ENCODE results near the gene LELP1.

DNA sequence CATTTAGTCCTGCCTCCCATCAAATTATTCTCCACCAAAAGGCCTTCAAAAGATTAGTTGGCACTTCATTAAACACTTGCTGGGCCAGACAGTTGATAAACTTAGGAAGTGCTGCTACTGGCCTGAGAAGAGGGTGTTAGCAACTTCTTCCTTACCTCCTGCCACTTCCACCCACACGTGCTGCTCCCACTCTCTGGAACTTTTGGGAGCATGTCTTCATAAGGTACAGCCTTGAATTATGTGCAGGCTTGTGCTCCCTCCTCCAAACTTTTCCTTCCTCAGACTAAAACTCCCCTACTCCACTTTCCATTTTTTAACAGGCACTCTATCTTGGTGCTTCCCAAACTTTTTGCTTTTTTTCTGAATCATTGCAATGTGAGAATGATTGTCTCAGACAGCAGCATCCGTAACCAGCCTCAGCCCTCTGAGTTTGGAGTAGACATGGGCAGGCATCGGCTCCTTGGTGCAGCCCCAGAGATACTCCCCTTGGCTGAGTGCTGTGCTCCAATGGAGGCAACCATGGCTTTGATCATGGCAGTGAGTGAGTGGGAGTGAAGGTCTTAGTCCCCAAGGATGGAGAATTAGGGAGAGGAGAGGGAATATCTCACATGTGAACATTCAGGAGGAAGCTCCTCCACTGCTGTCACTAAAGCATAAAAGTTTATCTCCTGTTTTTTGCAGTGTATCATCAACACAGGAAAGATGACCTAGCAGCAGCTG, 8.7 kb upstream of the LELP1 start:
- TF ChIP-seq, protein P1, sequence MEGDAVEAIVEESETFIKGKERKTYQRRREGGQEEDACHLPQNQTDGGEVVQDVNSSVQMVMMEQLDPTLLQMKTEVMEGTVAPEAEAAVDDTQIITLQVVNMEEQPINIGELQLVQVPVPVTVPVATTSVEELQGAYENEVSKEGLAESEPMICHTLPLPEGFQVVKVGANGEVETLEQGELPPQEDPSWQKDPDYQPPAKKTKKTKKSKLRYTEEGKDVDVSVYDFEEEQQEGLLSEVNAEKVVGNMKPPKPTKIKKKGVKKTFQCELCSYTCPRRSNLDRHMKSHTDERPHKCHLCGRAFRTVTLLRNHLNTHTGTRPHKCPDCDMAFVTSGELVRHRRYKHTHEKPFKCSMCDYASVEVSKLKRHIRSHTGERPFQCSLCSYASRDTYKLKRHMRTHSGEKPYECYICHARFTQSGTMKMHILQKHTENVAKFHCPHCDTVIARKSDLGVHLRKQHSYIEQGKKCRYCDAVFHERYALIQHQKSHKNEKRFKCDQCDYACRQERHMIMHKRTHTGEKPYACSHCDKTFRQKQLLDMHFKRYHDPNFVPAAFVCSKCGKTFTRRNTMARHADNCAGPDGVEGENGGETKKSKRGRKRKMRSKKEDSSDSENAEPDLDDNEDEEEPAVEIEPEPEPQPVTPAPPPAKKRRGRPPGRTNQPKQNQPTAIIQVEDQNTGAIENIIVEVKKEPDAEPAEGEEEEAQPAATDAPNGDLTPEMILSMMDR (IDR thresholded peaks at IDR 0.05; ENCODE audit: borderline replicate concordance, extremely low read depth, low read length, poor library complexity, severe bottlenecking) = no peak
- no peak for TF ChIP-seq EZH2 (IDR thresholded peaks at IDR 0.05; ENCODE audit: borderline replicate concordance, low read depth, low read length, severe bottlenecking)
